T-helper 1 cell treated with Interleukin-12 subunit alpha and Interleukin-12 subunit beta and Interleukin-4 antibody, amounts not matched to agents 30 ng/mL and 1 ng/mL, for 36 hours (primary cell): ENCODE results near the gene CRY1. TPM values are rescaled to one million over a fixed set of nuclear protein-coding genes. Genes with fewer than 3 reads are reported as not detected.
"Not testable (repeated sequence)": the region's sequence is repeated elsewhere in the genome, so short reads cannot be mapped to it uniquely, and the experiment has no call there.

Source experiments
- intact Hi-C: fragments of 100-400 bp; cut with micrococcal nuclease; formaldehyde crosslinking; loops from one replicate; pipeline ENCODE4 v1.15.1; 2024
- total RNA-seq: library from RNA; stranded (reverse); gene quantifications from 2 replicates; pipeline ENCODE4 v1.2.3, GENCODE V29; 2022

The CRY1 gene
- total RNA-seq, 1 donor from 2014 or later = 10.1 TPM

DNA sequence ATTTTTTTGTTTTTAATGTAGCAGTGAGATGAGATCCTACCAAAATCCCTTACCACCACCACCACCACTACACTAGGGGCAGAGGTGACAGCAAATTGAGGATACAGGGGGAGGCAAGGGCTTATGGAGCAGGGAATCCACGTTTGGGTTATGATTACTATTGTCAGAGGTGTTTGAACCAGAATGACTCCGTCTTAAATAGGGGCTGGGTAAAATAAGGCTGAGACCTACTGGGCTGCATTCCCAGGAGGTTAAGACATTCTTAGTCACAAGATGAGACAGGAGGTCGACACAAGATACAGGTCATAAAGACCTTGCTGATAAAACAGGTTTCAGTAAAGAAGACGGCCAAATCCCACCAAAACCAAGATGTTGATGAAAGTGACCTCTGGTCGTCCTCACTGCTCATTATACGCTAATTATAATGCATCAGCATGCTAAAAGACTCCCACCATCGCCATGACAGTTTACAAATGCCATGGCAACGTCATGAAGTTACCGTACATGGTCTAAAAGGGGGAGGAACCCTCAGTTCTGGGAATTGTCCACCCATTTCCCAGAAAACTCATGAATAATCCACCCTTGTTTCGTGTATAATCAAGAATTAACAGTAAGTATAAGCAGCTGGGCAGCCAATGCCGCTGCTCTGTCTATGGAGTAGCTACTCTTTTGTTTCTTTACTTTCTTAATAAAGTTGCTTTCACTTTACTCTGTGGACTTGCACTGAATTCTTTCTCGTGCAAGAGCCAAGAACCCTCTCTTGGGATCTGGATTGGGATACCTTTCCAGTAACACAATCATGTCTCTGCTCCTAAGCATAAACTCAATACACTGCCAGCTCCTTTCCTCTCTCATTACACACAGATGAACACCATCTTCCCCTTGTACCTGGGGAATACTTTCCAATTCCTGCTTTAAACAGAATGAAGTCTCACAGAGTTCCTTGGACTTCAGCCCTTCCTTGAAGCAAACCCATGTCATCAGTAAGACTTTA, 16.7 kb upstream of the CRY1 start:
- intact Hi-C loops = no loop called here

DNA sequence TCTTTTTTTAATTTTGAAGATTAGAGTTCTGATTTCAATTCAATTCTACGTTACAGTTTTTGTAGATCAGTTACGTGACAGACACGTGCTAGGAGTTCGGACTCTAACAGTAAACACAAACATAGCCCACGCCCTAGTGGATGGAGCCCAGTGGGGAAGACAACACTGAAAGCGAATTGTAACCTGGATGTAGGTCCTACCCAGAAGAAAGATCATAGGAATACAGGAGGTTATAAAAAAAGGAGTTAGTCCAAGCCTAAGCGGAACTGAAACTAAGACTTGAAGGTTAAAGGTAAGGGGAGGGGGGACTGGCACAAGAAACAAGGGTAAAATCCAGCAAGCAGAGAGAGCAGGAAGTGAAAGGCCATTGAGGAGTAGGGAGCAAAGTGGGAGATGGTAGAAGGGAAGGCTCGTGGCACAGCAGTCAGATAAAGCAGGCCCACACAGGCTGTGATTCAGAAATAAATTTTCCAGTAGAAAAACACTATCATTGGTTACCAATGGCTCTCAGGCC, 15.7 kb upstream of the CRY1 start:
- intact Hi-C loops = no loop called here

DNA sequence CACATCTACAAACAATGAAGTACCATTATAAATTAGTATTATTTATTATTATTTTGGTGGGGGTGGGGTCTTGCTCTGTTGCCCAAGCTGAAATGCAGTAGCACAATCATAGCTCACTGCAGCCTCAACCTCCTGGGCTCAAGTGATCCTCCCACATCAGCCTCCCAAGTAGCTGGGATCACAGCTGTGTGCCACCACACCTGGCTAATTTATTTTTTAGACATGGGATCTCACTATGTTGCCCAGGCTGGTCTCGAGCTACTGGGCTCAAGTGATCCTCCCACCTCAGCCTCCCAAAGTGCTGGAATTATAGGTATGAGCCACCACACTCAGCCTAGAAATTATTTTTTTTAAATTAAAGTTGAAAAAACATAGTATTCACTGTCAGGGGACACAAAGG, 15.0 kb upstream of the CRY1 start:
- intact Hi-C loops = not testable (repeated sequence)

DNA sequence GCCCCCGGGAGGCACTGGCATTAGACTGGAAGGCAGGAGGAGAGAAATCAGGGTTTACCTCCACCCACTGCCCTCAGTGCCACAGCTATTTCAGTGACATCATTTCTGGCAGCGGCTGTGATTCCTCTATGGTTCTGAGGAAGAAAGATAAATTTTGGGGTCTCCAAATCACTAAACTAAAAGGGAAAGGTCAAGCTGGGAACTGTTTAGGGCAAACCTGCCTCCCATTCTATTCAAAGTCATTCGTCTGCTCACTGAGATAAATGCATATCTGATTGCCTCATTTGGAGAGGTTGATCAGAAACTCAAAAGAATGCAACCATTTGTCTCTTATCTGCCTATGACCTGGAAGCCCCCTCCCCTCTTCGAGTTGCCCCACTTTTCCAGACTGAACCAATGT, 14.0 kb upstream of the CRY1 start:
- intact Hi-C loops = no loop called here

DNA sequence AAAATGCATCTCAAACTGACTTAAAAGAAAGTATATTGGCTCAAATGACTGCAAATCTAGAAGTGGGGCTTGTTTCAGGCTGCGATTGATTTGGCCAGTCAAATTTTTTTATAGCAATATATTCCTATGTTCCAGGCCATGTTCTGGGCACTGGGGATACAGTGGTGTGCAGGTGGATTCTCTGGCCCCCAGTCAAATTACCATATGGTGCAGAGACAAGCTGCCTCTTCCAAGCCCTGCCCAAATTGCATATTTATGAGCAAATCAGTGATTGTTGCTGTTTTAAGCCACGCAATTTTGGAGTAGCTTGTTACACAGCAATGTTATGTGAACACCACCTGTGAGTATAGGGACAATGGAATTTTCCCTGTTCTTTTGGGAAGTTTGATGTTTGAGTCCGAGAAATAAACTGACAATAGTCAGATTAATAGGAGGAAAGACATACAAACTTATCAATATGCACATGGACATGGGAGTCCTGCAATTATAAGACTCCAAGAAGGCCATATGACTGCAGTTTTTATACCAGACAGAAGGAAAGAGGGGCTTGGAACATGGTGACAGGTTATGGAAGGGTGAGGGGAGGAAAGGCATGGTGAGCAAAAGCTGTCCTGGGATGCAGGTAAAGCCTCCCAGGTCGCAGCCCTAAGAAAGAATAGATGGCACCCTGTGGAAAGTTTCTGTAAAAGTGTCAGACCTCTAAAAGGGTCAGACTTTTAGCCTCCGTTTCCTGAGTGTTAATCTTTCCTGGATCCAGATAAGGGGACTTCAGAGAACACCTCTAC, 13.1 kb upstream of the CRY1 start:
- intact Hi-C loops = no loop called here

DNA sequence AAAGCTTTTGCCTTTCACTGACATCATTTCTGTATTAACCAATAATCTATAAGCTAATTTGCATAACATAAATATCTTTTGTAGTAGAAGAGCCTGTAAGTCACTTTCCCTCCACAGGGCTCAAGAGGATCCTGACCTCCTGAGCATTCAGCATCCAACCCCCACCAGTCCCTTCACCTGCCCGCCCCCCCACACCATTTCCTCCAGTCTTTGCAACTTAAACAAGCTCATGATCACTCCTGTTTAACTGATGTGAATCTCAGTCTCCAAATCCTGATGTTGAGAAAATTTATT, 12.0 kb upstream of the CRY1 start:
- intact Hi-C loops = no loop called here

DNA sequence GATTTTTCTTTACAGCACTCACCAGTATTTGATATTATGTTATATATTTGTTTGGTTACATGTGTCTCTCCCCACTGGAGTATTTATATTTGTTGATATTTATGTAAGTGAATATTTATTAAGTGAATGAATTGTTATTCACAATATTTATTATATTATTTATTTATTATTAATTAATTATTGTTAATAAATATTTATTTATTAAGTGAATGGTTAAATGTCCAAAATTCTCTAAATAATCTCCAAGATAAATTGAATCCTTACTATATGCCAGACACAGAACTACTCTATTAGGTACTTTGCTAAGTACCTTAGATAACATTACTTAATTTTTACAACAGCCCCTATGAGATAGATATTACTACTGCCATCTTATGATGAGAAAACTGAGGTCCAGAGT, 10.2 kb upstream of the CRY1 start:
- intact Hi-C loops = no loop called here

DNA sequence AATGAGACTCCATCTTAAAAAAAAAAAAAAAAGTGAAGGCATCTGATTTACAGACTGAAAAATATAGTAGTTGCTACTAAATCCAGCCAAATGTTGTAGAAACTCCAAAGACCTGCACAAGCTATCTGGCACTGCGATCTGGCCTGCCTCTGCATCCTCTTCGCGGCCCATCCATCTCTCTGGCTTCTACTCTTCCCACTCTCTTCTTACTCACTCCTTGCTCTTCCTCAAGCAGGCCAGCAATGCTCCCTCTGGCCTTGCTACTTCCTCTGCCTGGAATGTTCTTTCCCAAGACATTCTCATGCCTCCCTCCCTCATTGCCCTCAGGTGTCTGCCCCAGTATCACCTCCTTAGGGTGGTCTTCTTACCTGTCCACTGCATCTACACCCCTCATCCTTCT, 9.7 kb upstream of the CRY1 start:
- intact Hi-C loops = no loop called here

DNA sequence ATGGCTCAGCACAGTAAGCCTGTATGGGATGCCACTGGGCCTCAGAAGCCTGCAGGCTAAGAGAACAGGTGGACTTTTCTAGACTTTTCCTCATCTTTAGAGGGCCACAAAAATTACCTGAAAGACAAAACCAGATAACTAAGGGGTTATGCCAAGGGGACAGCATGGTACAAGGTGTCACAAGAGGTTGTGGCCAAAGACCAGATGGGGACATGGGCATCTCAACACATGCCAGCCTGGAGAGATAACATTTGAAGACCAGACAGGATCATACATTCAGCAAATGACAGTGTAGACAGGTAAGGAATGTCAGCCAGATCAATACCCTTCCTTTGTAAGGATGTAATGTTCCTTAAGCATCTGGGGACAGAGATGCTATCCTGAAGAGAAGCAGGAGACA, 8.9 kb upstream of the CRY1 start:
- intact Hi-C loops = no loop called here

DNA sequence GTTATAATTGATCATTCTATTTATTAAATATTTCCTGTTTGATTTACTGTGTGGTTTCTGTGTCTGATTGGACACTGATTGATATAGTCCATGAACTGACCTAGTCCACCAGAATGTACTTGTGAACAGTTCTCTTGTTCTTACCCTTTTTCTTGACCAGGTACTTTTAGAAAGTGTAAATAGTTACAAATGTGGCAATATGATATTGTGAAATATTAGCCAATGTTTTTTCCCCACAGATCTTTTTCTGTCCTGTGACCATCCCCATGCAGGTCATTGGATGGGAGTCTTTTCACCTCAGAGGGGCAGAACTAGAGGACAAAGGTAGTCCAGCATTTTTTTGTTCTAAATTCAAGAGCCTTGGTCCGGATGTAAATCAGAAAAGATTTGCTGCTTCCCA, 8.3 kb upstream of the CRY1 start:
- intact Hi-C loops = no loop called here

DNA sequence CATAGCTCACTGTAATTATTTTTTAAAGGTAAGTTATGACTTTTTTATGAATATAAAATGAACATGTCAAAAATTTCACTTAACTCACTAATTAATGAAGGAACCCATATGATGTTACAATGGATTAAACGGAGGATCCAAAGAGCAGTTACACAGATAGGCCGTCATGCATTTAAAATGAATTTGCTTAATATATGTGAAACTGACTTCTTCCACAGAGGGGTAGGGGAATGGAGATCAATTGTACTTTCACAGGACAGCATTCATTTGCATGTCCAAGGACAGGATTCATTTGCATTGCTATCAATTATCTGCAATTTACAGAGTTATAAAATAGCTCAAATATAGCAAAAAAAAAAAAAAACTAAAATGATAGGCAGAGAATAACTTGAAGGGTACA, 6.6 kb upstream of the CRY1 start:
- intact Hi-C loops = loop anchor here (10.0 kb wide), 1 partner anchor 1765 kb away; the partner anchor contains the start of gene C12orf75

DNA sequence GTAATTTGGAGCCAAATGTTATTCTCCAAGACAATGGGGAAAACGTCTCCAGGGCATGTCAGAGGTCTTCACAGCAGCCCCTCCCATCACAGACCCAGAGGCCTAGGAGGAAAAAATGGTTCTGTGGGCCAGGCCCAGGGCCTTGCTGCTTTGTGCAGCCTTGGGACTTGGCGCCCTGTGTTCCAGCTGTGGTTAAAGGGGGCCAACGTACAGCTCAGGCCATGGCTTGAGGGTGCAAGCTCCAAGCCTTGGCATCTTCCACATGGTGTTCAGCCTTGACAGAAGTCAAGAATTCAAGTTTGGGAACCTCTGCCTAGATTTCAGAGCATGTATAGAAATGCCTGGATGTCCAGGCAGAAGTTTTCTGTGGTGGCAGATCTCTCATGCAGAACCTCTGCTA, 3.2 kb upstream of the CRY1 start:
- intact Hi-C loops = loop anchor here (10.0 kb wide), 1 partner anchor 1762 kb away; the partner anchor contains the start of gene C12orf75

DNA sequence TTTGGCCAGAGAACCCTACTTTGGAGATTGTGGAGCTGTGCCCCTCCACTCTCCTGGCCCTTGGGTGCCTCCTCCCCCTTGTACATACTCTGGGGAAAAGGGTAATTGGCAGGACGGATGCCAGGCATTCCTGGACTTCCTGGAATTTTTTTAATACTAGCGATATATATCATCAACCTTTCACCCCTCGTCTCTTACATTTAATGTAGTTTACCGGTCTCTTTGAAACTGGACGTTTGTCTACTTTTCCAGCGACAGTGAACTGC, 767 bp upstream of the CRY1 start:
- intact Hi-C loops = loop anchor here (5.0 to 10.0 kb wide), 2 partner anchors 192 to 1759 kb away; partner anchors contain the start of gene C12orf75

DNA sequence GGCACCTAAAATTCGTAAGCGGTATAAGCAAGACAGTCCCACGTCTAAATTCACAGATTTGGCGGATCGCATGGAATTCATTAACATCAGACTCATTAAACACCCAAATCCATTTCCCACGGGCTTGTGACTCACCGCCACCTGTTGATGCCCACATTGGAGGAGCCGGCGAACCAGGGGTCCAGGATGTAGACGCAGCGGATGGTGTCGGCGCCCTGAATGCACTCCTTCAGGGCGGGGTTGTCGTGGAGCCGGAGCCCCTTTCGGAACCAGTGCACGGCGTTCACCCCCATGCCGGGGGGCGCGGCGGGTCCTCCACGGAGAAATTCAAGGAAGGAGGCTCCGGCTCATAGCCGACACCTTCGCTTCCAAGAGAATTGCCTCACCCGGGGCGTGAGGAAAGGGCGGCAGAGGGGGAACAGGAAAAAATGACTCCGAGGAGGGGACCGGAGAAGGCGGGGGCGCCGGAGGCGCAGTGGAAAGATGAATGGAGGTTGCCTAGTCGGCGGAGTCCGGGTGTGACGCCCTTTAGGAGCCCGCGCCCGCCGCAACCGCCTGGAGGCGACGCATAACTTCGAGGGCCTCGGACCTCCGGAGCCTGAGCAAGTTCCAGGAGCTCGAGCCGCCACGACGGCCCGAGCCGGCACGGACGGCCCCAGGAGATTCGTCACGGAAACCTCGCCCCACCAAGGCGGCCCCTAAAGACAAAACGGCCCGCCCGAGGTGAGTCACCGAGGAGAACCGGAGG, 506 bp downstream of the CRY1 start:
- intact Hi-C loops = loop anchor here (1.0 to 10.0 kb wide), 20 partner anchors 11 to 1960 kb away; partner anchors contain the start of genes APPL2, C12orf75, ISCU and MTERF2

DNA sequence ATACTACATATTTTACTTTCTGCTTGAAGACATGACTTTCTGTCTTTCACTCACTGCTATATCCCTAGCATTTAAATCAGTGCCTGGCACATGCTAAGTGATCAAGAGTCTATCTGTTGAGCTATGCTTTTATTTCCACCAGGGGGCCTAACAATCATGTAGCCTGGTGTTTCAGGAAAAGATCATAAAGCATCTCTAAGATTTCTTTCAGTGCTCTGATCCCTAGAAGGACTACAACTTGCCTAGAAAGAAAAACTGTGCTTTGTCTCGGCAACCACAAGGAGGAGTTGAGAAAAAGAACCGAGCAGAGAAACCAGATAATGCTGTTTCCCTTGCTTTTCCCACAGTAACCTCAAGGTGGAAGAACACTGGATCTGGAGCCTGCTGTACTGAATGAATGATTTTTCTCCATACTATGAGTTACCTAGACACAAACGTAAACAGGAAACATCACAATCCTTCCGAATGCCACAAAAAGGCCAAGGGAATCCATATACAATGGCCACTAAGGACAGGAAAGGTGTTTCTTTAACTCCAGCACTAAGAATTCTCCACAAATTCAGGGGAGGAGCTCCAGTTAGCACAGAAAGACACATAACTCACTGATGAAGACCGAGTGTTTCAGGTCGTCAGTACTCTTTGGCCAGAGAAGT, 1.2 kb downstream of the CRY1 start:
- intact Hi-C loops = loop anchor here (1.0 to 10.0 kb wide), 11 partner anchors 12 to 1961 kb away; partner anchors contain the start of genes C12orf75, ISCU, POLR3B and USP30

DNA sequence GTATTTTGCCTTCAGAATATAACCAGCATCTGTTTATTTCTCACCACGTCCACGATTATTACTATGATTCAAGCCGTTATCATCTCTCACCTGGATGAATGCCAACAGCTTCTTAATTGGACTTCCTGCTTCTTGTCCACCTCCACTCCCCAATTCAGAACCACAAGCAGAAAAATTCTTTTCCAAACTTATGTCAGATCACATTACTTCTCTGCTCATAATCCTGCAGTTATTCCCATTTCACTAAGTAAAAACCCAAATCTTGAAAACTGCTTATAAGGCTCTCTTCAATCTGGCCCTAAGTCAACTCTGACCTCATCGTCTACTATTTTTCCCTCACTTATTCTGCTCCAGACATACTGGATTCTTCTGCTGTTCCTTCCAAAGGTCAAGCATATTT, 2.0 kb downstream of the CRY1 start:
- intact Hi-C loops = loop anchor here (5.0 to 10.0 kb wide), 2 partner anchors 189 to 1757 kb away; partner anchors contain the start of gene C12orf75

DNA sequence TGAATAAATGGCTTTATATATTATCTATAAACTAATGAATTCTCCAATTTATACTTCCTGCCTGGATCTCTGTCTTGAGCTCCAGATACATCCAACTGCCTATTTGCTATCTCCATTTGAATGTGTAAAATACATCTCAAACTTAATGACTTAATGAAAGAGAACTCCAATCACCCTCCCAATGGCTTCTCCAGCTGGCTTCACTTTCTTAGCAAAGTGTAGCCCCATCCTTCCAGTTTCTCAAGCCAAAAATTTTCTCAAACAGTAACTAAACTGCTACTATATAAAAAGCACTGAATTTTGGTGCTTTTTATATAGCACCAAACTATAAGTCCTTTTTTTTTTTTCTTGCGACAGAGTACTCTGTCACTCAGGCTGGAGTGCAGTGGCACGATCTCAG, 2.6 kb downstream of the CRY1 start:
- intact Hi-C loops = loop anchor here (5.0 to 10.0 kb wide), 2 partner anchors 188 to 1756 kb away; partner anchors contain the start of gene C12orf75

DNA sequence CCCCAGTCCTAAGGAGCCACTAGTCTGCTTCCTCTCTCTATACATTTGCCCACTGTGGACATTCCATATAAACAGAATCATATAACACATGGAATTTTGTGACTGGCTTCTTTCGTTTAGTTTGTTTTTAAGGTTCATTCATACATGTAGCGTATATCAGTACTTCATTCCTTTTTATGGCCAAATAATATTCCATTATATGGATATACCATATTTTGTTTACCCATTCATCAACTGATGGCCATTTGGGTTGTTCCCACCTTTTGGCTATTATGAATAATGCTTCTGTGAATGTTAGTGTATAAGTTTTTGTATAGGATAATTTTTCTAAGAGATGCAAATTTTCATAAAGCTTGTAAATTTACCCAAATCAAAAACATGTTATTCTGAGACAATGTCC, 4.4 kb downstream of the CRY1 start:
- intact Hi-C loops = no loop called here

DNA sequence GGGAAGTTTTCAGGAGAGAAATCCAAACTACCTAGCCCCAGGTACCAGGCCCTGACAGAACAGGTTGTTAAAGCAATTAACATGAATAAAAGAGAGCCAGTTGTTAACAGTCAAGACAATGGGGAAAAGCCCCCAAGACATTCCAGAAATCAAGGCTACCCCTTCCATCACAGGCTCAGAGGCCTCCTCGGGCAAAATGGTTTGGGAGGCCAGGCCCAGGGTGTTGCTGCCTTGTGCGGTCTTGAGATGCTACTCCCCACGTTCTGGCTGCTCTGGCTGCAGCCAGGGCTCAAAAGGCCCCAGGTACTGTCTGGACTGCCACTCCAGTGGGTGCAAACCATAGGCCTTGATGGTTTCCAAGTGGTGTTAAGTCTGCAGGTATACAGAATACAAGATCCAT, 7.0 kb downstream of the CRY1 start:
- intact Hi-C loops = no loop called here

DNA sequence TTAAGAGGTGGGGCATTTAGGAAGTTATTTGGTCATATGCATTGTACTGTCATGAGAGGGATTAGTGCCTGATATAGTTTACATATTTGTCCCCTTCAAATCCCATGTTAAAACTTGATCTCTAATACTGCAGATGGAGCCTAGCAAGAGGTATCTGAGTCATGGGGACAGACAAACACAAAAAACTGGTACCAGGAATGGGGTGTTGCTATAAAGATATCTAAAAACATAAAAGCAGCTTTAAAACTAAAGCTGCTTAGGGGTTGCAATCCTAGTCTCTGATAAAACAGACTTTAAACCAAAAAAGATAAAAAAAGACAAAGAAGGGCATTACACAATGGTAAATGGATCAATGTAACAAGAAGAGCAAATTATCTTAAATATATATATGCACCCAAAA, 11.6 kb downstream of the CRY1 start:
- intact Hi-C loops = no loop called here

DNA sequence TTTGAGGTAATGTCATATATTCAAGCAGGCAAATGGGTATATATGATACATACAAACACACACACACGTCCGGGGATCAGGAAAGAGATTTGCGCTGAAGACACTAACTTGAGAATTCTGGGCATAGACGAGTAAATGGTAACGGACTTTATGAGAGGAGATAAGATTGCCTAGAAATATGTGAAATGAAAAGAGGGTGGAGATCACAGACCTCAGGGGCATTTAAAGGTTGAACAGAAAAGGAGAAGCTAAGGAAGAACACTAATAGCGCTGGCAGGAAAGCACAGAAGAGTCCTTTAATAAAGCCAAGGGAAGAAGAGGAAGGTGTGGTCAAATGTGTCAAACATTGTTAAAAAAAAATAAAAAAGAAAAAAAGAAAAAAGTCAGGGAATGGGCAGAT, 13.1 kb downstream of the CRY1 start:
- intact Hi-C loops = no loop called here
